NCI-H2227 (cell line): ENCODE measurements around the gene CDC45.

Experiments
- DNase-seq: peaks from one replicate; lab custom pipeline; 2025; ENCODE audit not compliant: unreplicated experiment; lab: John Stamatoyannopoulos, UW

Gene CDC45

DNA sequence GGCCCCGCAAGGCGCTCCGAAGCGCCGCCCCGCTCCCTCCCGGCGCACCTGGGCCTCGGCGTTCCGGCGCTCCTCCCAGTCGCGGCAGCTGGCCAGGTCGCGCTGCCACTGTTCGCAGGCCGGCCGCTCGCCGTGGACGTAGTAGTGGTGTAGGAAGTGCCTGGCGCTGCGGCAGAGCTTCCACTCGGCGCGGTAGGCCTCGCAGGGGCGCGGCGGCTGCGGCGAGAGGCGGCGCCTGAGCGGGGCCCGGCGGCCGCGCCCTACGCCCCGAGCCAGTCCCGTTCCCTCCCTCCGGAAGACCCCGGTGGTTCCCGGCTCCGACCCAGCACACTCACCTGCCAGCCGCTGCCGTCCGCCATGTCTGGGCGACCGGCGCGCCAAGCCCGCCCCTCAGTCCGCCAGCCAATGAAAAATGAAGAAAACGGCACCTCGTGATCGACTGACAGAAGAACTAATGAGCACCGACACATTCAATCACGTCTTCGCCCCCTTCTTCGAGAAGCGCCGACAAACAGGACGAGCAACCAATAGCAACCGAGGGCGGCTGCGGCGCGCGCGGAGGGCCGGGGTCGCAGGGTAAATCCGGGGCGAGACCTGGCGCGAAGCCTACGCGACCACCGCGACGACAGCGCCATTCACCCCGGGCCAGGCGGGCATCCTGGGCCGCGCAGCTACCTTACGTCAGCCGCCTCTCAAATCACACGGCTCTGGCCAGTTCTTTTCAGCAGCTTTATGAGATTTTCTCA lies 32.2 kb upstream of the CDC45 start, which contains the start of gene C22orf39:
Gene C22orf39 (minus strand): TSS at position 382 of the 746 bp plus-strand sequence. CDS start 23 bp downstream, at position 359.
- DNase-seq = peak; percentile 95

DNA sequence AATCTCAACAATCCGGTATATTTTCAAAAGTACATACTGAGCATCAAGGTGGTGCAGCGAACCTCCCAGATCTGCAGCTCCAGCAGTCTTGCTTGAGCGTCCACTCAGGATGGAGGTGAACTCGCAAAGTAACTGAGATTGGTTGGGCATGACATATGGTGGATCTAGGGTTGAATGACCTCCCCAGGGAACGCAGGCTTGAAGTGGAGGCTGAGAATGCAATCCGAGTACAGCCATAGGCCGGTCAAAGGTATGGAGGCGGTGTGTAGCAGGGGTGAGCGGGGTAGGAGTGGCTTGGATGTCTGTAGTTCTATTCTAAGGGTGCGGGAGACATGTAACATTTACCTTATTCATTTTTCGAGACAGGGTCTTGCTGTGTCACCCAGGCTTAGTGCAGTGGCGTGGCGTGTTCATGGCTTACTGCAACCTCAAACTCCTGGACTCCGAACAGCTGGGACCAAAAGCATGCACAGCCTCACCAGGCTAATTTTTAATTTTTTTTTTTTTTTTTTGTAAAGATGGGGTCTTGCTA lies 31.6 kb upstream of the CDC45 start:
- DNase-seq = peak; percentile 69

DNA sequence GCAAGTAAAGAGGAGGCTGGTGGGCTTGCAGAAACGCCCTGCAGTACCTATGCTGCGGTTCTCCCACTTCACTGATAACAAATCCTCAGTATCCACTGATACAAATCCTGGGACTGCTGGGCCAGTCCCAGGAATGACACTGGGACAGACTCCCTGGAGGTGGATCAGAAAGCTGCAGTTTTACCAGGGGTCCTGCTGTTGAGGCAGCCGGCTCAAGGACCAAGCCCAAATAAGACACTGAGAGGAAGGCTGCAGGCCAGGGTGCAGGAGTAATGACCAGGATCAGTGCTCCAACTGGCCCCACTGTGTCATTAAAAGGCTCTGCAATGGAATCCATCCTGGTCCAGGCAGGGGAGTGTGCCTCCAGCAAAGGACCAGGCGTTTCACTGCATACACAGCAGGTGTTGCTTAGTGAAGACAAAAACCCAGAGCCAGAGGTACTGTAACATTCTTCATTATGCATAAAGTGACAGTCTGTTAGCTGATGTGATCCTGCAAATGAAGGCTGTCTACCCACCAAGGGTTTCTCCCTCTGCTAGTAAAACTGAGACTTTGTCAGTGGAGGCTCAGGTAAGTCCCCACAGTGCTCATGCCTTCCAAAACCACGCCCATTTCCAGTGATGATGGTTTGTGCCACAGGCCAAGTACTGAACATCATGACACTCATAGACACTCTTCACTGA lies 30.8 kb upstream of the CDC45 start:
- no peak for DNase-seq

DNA sequence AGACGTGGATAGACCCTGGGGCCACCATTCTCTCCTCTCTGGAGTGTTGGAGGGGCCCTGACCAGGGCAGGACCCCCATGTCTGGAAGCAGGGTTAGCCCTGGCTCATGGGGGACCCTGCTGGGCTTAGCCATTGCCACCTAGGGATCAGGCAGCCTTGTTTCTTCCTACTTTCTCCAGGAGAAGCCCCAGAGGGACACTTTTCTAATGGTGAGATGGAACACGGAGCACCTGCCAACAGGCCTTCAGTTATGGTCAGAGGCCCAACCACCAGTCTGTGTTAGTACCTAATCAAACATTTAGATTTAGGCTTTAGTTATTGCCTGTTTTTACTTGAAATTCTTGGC lies 30.3 kb upstream of the CDC45 start:
- no peak for DNase-seq

DNA sequence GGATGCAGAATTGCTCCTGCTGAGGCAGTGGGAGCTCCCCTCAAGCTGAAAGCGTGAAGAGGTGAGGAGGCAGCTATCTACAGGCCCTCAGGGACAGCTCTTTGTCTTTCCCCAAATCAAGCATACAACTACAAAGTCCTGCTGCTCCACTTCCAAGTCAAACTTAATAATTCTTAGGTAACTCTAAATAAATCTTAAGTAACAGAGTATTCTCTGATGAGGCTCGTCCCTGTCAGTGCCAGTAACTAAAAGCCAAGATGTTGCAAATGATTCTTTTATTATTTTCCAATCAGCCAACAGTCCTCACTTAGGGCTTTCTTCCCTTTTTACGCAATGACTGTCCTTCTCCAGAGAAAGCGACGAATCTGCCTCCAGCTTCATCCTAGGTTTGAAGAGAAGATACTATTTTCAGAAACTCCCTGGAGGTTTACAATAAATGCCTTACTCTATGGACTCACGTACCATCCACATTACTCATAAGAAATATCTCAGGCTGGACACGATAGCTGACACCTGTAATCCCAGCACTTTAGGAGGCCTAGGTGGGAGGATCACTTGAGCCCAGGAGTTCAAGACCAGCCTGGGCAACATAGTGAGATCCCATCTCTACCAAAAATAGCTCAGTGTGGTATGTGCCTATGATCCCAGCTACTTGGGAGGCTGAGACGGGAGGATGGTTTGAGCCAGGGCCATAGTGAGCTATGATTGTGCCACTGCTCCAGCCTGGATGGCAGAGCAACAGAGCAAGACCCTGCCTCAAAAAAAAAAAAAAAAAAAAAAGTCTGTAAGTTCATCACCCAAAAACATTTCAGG lies 29.2 kb upstream of the CDC45 start:
- DNase-seq = no peak

DNA sequence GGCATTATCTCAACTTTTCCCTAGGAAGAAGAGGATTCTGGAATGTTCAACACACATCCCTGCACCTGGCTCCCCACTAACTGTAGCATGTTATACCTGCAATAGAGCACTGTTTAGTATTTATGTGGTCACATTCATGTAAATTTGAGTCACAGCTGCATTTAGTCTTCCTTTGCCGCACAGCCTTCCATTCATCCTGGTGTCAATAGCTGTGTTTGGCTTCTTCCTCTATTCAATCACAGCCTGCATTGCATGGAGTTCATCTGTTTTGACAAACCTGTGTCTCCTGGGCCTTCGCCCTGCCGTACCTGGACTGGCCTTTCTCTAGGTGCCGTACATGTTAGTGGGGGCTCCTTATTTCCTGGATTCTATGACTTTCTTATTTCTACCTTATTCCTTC lies 28.1 kb upstream of the CDC45 start:
- DNase-seq = no peak

DNA sequence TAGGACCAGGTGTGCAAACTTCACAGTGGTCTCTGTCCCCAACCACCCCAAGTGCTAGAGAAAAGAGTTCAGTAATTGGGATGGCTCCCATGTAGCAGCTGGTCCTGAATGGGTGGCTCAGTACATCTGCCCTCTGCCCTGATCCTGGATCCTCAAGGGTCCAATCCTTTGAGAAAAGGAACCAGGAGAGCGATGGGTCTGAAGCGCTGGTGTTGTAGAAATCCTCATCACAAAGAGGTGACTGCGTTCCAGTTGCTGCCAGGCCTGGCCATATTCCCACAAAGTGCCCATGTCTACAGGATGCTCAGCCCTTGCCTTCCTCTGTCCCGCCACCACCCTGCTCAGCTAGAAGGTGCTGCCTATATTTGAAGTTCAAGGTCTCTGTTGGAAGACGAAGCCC lies 26.0 kb upstream of the CDC45 start:
- no peak for DNase-seq

DNA sequence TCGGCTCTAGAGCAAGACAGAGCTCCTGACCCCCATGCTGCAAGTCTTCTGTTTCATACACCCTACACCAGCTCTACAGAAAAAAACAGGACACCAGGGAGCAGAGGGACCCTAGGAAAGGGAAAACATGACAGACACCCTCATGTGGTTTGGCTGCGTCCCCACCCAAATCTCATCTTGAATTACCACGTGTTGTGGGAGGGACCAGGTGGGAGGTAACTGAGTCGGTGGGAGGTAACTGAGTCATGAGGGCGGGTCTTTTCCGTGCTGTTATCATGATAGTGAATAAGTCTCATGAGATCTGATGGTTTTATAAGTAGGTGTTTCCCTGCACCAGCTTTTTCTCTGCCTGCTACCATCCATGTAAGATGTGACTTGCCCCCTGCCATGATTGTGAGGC lies 25.6 kb upstream of the CDC45 start:
- no peak for DNase-seq

DNA sequence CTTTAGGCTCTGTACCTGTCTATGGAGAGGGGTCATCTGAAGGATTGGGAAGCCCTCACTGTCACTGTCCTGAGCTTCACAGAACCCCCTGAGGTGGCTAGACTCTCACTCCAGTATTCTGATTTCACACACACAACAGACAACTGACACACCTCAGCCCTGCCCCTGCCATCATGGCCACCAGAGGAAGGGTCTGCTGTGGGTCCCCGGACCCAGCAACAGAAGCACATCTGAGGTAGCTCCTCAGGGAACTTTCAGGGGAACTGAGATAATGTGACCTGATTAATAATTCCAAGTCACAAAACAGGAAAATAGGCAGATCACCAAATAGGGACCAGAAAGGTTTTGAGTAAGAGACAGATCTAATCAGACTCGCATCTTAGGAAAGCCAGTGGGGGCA lies 24.7 kb upstream of the CDC45 start:
- DNase-seq = no peak

DNA sequence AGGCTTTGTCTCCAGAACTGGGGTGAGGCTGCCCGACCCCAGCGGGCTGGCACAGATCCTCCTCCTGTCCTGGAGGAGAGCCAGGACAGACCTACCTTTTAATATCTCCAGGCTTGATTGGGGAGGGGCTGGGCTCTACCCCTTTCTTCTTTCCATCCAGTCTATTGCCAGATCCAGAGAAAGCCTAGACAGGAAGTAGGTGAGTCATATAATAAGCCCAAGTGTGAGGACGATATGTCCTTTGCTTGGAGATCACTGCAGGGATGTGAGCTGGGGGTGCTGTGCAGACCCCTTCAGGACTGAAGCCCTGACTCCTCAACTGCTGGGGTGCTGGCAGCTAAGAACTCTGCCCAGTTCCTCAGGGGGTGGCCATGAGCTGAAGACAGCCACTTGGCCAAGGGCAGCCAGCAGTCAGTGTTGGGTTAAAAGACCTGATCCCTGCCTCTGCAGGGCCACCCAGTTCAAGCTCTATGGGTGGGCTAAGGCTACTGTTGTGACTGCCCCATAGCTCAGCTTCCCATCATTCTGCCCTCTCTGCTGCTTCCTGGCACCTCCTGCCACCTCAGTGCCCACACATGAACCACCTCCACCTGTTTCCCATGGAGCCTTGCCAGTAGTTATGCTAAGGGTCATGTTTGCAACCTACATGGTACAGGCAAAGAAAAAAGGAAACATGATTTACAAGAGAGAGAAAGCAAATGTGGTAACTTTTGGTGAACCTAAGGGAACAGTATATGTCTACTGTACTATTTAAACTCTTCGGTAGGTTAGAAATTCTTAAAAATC lies 23.9 kb upstream of the CDC45 start:
- no peak for DNase-seq

DNA sequence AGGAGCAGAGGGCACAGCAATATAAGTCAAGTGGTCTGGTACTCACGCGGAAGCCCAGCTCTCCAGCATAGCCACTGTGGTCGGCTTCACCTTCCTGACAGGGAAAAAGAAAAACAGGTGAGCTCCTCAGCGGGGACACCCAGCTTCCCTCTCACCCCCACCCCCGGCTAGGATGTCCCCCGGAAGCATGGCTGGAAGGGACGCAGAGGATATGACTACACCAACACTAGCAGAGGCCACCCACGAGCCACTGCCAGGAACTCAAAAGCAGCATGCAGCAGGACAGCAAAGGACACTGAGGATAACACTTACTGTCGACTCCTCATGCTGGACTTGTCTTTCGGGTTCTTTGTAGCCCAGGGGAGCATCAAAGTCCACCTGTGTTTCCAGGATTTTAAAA lies 23.2 kb upstream of the CDC45 start:
- no peak for DNase-seq

DNA sequence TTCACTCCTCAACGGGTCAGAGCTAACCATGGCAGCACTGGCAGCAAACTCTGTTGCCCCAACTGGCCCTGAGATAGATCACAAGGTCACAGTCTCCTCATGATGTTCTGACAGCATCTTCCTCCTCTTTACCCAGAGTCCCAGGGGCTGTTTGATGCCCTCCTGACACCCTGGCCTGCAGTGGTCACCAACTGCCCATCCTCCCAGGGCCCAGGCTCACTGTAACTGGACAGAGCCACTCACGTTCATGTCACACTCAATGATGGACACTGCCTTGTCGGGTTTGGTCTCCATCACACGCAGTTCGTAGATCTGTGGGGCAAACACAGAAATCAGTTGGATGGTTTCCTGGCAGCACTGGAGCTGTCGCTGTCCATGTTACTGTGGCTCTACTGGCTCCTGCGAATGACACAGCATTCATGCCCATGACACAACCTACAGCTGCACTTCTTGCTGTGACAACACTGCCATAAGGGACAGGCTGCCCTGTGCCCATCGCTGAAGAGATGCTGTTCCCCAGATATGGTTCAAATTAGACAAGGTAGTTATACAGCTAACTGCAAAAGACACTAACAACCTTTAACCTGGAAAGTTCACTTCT lies 21.8 kb upstream of the CDC45 start:
- DNase-seq = no peak

DNA sequence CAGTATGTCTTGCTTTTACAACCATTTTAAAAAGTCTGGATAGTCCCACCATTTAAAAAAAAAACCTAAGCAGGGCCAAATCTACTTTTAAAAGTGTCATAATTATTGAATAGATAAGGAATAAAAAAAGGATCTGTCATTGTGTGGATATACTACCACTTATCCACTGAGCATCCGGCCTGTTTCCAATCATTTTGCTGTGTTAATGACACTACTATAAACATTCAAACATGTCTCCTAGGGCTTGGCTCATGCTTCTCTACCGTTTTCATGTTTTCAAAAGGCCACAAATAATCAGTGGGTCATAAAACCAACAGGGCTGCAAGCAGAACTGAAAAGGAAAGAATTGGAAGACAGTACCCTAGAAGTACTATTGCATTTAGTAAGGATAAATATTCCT lies 19.7 kb upstream of the CDC45 start:
- no peak for DNase-seq

DNA sequence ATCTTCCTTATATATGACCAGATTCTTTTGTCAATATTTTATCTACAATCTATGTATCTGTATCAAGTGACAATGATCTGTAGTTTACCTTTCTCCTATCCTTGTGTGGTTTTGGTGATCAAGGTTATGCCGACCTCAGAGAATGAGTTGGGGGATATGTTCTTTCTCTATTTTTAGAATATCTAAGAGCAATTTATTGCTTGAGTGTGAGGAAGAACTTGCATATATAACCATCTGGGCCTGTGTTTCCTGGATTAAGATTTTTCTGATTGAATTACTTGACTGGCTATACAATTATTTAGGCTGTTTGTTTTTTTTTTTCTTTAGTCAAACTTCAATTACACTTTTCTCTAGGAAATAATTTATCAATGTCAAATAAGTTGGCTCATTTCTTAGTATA lies 18.2 kb upstream of the CDC45 start:
- no peak for DNase-seq

DNA sequence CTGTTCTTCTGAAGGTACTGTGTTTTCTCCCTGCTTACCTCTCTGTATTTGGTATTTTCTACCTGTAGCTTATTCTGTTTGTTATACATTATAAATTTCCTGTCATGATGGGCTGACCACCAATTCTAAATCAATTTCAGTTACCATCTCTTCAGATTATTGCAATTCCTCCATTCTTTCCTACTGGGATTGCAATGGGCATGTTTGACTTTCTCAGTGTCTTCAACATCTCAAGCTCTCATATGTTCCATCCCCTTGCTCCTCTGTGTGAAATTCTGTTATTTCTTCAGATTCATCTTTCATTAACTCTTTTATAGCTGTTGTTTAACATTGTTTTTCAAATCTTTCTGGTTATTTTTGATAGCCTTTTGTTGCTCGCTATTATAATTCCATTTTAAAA lies 16.7 kb upstream of the CDC45 start:
- DNase-seq = no peak

DNA sequence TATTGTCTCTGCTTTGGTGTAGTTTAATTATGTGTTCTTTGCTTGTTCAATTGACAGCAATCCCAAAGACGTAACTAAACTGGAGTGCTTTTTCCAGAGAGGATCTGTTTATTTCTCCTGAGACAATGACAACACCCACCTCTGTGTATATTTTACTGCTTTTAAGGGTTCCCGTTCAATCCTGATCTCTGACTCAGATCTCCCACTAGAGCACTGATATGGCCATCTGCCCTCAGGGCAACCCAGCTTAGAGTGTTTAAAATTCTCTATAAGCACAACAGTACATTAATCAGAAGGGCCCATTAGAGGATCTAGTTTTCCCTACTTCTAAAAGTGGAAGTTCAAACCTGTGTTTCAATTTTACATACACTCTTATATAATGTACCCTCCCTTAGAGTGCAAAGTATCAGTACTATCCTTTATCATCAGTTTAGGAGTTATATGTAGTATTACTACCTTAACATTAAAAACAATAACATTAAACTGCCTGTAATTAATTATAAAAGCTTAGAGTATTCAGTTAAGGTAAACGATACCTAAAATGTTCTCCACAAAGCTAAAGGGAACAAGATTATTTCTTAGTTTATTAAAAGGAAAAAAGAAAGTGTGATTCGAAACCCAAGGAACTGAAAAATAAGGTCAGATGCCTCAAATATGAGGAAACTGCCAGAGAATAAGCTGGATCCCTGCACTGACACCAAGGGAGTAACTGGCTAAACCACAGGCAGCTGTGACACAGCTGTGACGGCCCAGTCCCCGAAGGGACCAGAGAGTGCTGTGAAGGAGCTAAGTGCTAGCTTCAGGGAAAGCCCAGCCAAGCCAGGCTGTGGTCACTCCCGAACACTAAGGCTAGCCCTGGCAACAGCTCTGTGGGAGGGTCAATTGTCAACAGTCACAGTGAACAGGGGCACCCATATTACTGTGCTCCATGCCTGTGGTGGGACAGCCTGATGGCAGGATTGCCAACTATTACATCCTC lies 15.9 kb upstream of the CDC45 start:
- DNase-seq = no peak

DNA sequence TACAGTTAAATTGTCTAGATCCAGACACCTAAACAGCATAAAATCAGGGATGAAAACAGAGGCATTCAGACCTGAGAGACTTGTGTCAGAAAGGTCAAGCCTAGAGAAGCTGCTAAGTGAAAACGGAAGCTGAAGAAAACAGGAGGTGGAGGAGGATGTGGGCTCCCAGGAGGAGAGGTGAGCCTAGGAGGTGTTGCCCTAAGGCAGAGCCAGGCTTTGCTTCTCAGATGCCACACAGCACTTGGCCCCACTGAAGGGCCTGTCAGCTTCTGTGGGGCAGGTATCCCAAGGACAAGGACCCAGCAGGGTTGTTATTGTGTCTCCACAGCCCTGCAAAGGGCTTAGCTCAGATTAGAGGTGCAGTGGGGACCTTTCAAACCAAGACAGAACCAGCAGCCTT lies 15.2 kb upstream of the CDC45 start:
- no peak for DNase-seq

DNA sequence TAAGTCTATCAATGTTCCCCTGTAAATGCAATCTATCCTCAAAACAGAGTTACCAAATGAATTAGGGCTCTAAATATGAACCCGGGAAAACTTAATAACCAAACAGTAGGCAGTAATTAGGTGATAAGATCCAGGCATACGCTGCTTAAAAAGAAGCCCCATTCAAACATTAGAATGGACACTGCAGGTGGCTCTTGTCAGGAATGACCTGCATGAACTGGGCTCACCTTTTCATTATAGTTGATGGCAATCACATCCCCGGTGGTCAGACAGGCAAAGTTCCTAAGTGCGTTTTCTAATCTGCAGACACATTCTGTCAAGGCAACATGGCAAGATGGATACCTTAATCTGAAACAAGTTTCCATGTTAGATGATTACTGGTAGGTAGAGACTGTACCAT lies 14.7 kb upstream of the CDC45 start:
- no peak for DNase-seq

DNA sequence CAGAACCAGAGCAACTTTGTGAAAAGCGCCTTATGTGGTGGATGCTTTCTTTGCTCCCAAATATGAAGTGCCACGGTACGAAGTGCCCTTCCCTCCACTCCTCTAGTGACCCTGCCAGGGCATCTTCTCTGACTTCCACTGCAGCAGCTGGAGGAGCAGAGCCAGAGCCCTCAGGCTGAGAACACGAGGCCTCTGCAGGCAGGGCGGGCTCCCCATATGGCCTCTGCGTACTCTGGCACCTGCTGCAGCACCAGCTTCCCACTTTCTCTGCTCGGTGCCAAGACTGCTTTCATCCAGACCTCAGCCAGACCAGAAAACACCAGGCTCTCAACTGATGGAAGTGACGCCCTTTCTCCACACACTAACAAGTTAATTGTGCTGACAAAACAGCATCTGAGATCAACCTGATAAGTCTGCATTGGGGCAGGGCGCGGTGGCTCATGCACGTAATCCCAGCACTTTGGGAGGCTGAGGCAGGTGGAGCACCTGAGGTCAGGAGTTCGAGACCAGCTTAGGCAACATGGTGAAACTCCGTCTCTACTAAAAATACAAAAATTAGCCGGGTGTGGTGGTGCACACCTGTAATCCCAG lies 13.5 kb upstream of the CDC45 start:
- DNase-seq = no peak
